ENCODE results near the gene SWT1. TPM values are rescaled to one million over a fixed set of nuclear protein-coding genes. Genes with fewer than 3 reads are reported as not detected.
"Not testable (repeated sequence)": the region's sequence is repeated elsewhere in the genome, so short reads cannot be mapped to it uniquely, and the experiment has no call there.

Gene SWT1
- total RNA-seq, 1 experiment from 2014 or later = 2.7 TPM

- DNase-seq = no peak
- Mint-ChIP-seq H3K4me1 (ENCODE audit: low read depth, unreplicated experiment) (no peaks in the 10 kb centered on the region), H3K9me3 (ENCODE audit: unreplicated experiment) (peaks cover 15% of the 10 kb centered on the region), H3K27me3 (ENCODE audit: insufficient read depth, unreplicated experiment) (no peaks in the 10 kb centered on the region), H3K4me3 (ENCODE audit: unreplicated experiment) (no peak overlapping the region), H3K36me3 (ENCODE audit: insufficient read depth, unreplicated experiment) (no peaks in the 10 kb centered on the region), H3K27ac (ENCODE audit: unreplicated experiment) (no peak overlapping the region)
- TF ChIP-seq, protein P1, sequence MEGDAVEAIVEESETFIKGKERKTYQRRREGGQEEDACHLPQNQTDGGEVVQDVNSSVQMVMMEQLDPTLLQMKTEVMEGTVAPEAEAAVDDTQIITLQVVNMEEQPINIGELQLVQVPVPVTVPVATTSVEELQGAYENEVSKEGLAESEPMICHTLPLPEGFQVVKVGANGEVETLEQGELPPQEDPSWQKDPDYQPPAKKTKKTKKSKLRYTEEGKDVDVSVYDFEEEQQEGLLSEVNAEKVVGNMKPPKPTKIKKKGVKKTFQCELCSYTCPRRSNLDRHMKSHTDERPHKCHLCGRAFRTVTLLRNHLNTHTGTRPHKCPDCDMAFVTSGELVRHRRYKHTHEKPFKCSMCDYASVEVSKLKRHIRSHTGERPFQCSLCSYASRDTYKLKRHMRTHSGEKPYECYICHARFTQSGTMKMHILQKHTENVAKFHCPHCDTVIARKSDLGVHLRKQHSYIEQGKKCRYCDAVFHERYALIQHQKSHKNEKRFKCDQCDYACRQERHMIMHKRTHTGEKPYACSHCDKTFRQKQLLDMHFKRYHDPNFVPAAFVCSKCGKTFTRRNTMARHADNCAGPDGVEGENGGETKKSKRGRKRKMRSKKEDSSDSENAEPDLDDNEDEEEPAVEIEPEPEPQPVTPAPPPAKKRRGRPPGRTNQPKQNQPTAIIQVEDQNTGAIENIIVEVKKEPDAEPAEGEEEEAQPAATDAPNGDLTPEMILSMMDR (IDR thresholded peaks at IDR 0.05; ENCODE audit: insufficient read depth in 1 of 2, low read depth in 1 of 2, low read length in 1 of 2, severe bottlenecking in 1 of 2, unreplicated experiment in 1 of 2) = no peak
- Histone ChIP-seq H3K9me3 (no peaks in the 10 kb centered on the region), H3K4me1 (no peaks in the 10 kb centered on the region), H3K27me3 (replicated peaks; ENCODE audit: control insufficient read depth, insufficient read depth, low read length) (no peaks in the 10 kb centered on the region), H3K4me3 (ENCODE audit: low read depth, low read length) (no peak overlapping the region), H3K36me3 (ENCODE audit: control insufficient read depth, insufficient read depth, low read length) (no peaks in the 10 kb centered on the region)
- ChIA-PET CTCF (no interaction called here), POLR2A (no interaction called here)
- BruUV-seq (replicated peaks) = no TSS peak
- intact Hi-C loops (cut with micrococcal nuclease; ENCODE audit: unreplicated experiment) = no loop called here
Observed at GRCh38 chr1:185193756-185194155, 36.8 kb downstream of the SWT1 start.

- POLR2A ChIA-PET; H3K27me3 Mint-ChIP-seq (ENCODE audit: insufficient read depth, unreplicated experiment): not testable (repeated sequence)
Observed at GRCh38 chr1:185198712-185199111, 41.7 kb downstream of the SWT1 start.

DNA sequence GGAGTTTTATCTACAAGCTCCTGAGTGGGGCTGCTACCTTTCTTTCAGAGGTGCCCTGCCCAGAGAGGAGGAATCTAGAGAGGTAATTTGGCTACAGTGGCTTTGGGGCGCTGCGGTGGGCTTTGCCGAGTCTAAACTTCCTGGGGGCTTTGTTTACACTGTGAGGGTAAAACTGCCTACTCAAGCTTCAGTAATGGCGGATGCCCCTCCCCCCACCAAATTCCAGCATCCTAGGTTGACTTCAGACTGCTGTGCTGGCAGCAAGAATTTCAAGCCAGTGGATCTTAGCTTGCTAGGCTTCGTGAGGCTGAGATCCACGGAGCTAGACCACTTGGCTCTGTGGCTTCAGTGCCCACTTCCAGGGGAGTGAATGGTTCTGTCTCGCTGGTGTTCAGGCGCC, 43.9 kb downstream of the SWT1 start:
- Histone ChIP-seq H3K36me3 (ENCODE audit: control insufficient read depth, insufficient read depth, low read length) (no peaks in the 10 kb centered on the region), H3K27me3 (replicated peaks; ENCODE audit: control insufficient read depth, insufficient read depth, low read length) (no peaks in the 10 kb centered on the region), H3K4me3 (ENCODE audit: low read depth, low read length) (no peak overlapping the region), H3K4me1 (no peaks in the 10 kb centered on the region), H3K9me3 (no peaks in the 10 kb centered on the region)
- Mint-ChIP-seq H3K27me3 (ENCODE audit: insufficient read depth, unreplicated experiment) (no peaks in the 10 kb centered on the region), H3K27ac (ENCODE audit: unreplicated experiment) (no peak overlapping the region), H3K4me1 (ENCODE audit: low read depth, unreplicated experiment) (no peaks in the 10 kb centered on the region), H3K36me3 (ENCODE audit: insufficient read depth, unreplicated experiment) (no peaks in the 10 kb centered on the region), H3K9me3 (ENCODE audit: unreplicated experiment) (peaks cover 27% of the 10 kb centered on the region), H3K4me3 (ENCODE audit: unreplicated experiment) (no peak overlapping the region)
- no TSS peak for BruUV-seq (replicated peaks)
- CTCF ChIA-PET = no interaction called here
- POLR2A ChIA-PET = no interaction called here
- no peak for DNase-seq
- TF ChIP-seq, protein P1 (IDR thresholded peaks at IDR 0.05; ENCODE audit: insufficient read depth in 1 of 2, low read depth in 1 of 2, low read length in 1 of 2, severe bottlenecking in 1 of 2, unreplicated experiment in 1 of 2) = no peak
- intact Hi-C loops (cut with micrococcal nuclease; ENCODE audit: unreplicated experiment) = loop anchor here (10.0 kb wide), 1 partner anchor 114 kb away; the partner anchor contains the start of gene IVNS1ABP

More at GRCh38 chr1:185198712-185199111, 41.7 kb downstream of the SWT1 start:
- DNase-seq; H3K9me3 ChIP-seq; H3K27ac Mint-ChIP-seq (ENCODE audit: unreplicated experiment); BruUV-seq (replicated peaks); intact Hi-C loops (cut with micrococcal nuclease; ENCODE audit: unreplicated experiment); H3K4me3 ChIP-seq (ENCODE audit: low read depth, low read length); H3K36me3 ChIP-seq (ENCODE audit: control insufficient read depth, insufficient read depth, low read length); H3K27me3 ChIP-seq (replicated peaks; ENCODE audit: control insufficient read depth, insufficient read depth, low read length); H3K4me1 ChIP-seq; H3K36me3 Mint-ChIP-seq (ENCODE audit: insufficient read depth, unreplicated experiment); H3K4me1 Mint-ChIP-seq (ENCODE audit: low read depth, unreplicated experiment); H3K4me3 Mint-ChIP-seq (ENCODE audit: unreplicated experiment): not testable (repeated sequence)
- peaks cover 27% of the 10 kb centered on the region for H3K9me3 Mint-ChIP-seq (ENCODE audit: unreplicated experiment)
- CTCF ChIA-PET = interaction anchor here (0.7 kb wide), 1 partner anchor 8 kb away, joined by 3 read pairs; no protein-coding TSS in a partner anchor

- Histone ChIP-seq H3K36me3 (ENCODE audit: control insufficient read depth, insufficient read depth, low read length) (no peaks in the 10 kb centered on the region), H3K4me3 (ENCODE audit: low read depth, low read length) (no peak overlapping the region), H3K4me1 (no peaks in the 10 kb centered on the region), H3K9me3 (no peaks in the 10 kb centered on the region), H3K27me3 (replicated peaks; ENCODE audit: control insufficient read depth, insufficient read depth, low read length) (no peaks in the 10 kb centered on the region)
- no TSS peak for BruUV-seq (replicated peaks)
- H3K27ac Mint-ChIP-seq (ENCODE audit: unreplicated experiment) = no peak overlapping the region
- TF ChIP-seq, protein P1 (IDR thresholded peaks at IDR 0.05; ENCODE audit: insufficient read depth in 1 of 2, low read depth in 1 of 2, low read length in 1 of 2, severe bottlenecking in 1 of 2, unreplicated experiment in 1 of 2) = peak in 1 of 2 experiments; percentile 31
- POLR2A ChIA-PET = no interaction called here
- H3K4me1 Mint-ChIP-seq (ENCODE audit: low read depth, unreplicated experiment) = no peaks in the 10 kb centered on the region
- peak in 1 of 2 experiments; percentile 10 for DNase-seq
- H3K9me3 Mint-ChIP-seq (ENCODE audit: unreplicated experiment) = peaks cover 9% of the 10 kb centered on the region
- H3K4me3 Mint-ChIP-seq (ENCODE audit: unreplicated experiment) = no peak overlapping the region
- CTCF ChIA-PET = interaction anchor here (1.0 kb wide), 1 partner anchor 474 kb away, joined by 4 read pairs; no protein-coding TSS in a partner anchor
- no peaks in the 10 kb centered on the region for H3K36me3 Mint-ChIP-seq (ENCODE audit: insufficient read depth, unreplicated experiment)
- no peaks in the 10 kb centered on the region for H3K27me3 Mint-ChIP-seq (ENCODE audit: insufficient read depth, unreplicated experiment)
- intact Hi-C loops (cut with micrococcal nuclease; ENCODE audit: unreplicated experiment) = loop anchor here (1.0 to 10.0 kb wide), 2 partner anchors 108 to 474 kb away; partner anchors contain the start of gene IVNS1ABP
Observed at GRCh38 chr1:185207170-185207569, 50.2 kb downstream of the SWT1 start.

Measured in Caco-2 (cell line).